Activated CD4-positive, alpha-beta T cell treated with anti-CD3 and anti-CD28 coated beads for 24 hours (primary cell): ENCODE data around the gene PLXNA4.

Source experiments
- DNase-seq, 2 donors: peaks; one replicate each; pipeline ENCODE4 v3.0.0-alpha.2; 2020; ENCODE audit warnings: low read depth in 2 of 2

The PLXNA4 gene

GRCh38 chr7:132504071-132504470, 72.2 kb downstream of the PLXNA4 start:
- DNase-seq: no peak

GRCh38 chr7:132503415-132503814, 72.9 kb downstream of the PLXNA4 start:
- DNase-seq: no peak

DNA sequence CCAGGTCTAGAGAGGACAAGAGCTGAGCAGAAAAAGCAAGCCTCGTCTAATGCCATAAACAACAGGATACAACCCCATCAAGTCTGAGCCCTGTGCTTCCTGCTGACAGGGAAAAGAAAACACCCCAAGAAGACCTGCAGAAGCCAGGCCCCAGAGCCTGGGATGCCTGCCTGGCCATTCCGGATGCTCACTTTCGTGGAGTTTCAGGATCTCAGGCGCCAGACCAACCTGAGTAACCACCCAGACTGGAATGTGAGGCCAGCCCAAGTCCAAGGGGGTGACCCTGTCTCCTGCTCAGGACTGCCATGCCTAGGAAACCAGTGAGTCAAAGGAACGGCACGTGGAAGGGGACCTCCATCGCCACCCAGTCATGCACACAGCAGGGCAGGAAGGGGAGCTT, 74.3 kb downstream of the PLXNA4 start:
- DNase-seq: no peak

DNA sequence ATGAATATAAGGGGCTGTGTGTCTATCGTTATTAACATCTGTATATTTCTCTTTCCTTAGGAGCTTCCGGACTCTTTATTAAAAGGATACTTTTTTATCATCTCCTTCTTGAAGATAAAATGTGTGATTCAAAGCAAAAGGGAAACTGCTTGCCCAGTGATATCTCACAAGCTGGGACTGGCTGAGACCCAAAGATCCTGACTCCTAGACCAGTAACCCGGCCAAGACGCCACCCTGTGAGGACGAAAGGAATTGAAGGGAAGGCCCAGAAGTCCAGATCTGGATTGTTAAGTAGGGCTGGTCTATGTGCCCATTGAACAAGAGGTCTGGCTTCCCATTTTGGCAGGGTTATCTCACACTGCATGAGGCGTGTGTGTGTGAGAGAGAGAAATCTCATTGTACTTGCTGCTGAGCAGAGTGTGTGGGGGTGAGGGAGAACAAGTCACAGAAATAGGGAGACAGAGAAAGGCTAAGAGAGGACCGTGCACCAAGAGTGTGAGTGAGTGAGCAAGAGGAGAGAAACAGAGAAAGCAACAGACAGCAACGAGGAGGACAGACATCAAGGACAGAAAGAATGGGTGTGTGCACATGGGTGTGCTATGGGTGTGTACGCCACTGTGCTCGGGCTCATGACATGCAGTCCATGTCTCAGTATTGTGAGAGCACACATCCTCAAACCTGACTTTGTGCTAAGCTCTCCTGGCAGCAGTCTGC, 75.4 kb downstream of the PLXNA4 start:
- no peak for DNase-seq

DNA sequence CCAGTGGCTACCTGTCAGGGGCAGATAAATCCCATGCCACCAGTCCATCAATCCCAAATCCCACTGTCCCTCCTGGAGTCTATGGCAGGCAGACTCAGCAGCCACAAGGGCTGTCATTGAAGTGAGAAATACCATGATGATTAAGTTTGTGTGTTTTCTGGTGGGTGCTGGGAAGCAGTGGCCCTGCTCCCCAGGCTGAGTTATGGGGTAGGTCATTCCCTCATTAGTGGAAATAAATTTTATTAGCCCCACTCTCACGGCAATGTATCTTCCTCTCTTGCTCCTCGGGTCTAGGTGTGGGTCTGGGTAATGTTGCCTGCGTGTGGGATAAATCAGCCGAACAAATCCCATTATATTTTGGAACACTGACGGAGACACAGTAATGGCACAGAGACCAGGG, 76.8 kb downstream of the PLXNA4 start:
- DNase-seq: no peak

GRCh38 chr7:132499065-132499464, 77.2 kb downstream of the PLXNA4 start:
- DNase-seq: no peak

DNA sequence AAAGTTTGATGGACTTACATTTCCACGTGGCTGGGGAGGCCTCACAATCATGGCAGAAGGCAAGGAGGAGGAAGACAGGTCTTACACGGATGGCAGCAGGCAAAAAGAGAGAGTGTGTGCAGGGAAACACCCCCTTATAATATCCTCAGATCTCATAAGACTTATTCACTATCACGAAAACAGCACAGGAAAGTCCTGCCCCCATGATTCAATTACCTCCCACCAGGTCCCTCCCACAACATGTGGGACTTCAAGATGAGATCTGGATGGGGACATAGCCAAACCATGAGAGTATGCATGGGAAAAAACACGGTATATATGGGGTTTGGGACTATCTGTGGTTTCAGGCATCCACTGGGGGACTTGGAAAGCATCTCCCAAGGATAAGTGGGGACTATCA, 78.0 kb downstream of the PLXNA4 start:
- no peak for DNase-seq

GRCh38 chr7:132497098-132497497, 79.2 kb downstream of the PLXNA4 start:
- DNase-seq: no peak

GRCh38 chr7:132495936-132496335, 80.3 kb downstream of the PLXNA4 start:
- no peak for DNase-seq

DNA sequence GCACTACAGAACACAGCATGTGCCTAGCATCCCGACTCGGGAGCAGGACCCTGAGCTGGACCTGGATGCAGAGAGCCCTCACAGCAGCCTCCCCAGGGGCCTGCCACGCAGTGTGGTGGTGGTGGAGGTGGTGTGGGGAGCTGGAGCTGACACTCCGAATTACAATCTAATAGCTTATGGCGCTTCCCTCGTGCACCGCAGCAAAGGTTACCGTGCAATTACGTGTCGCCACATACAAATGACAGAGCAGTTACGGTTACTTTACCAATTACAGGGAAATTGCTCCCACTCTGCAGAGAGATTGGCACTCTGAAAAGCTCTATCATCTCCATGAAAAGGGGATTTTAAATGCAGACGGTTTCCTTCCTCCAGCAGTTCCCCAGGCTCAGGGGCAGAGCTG, 81.8 kb downstream of the PLXNA4 start:
- DNase-seq: no peak

DNA sequence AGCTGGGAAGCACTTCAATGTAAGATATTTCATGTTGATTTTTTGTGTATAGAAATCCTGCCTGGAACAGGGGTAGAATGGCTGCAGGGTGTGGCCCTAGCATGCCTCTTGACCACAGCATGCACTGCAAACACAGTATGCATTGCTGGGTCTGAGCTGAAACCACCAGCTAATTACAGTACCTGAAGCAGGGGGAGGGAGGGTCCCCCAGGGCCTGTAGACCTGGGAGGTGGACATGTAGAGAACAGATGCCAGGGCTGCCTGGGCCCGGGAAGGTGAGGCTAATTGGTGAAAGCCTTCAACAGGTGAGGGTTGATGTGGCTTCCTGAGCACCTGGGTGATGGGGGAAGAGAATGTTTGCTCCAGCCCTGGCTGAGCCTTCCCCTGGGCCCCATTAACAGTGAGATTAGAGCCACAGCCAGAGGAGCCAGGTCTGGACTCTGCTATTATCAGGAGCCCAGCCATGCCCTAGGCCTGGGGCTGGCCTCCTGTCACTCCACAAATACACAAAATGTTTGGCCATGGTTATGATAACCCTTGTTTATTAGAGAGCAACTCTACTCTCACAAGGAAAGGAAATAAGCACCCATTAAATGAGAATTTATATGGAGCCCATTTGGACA, 83.3 kb downstream of the PLXNA4 start:
- no peak for DNase-seq

DNA sequence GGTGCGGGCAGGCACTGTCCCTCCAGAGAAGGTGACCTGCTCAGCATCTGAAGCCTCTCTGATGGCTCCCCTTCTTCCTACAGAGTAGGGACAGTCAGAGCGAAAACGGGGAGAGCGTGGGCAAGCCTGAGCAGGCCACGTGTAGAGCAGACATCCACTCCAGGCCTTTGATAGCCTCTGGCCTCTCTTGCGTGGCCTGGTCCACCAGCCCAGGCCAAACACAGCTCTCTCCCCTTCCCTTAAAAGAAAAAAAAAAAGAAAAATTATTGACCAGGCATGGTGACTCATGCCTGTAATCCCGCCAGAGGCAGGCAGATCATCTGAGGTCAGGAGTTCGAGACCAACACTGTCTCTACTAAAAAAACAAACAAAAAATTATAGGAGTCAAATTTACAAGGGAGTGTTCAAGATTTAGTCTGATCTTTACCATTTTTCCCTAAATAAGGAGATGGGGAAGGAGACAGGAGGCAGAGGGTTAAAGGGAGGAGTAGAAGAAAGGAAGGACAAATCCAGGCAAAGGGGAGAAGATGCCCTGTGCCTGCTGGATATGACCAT, 84.8 kb downstream of the PLXNA4 start:
- DNase-seq: no peak

GRCh38 chr7:132490474-132490873, 85.8 kb downstream of the PLXNA4 start:
- no peak for DNase-seq

GRCh38 chr7:132489776-132490237, 86.5 kb downstream of the PLXNA4 start:
- DNase-seq: no peak

- DNase-seq: no peak
Observed at GRCh38 chr7:132488634-132489302, 87.5 kb downstream of the PLXNA4 start.

DNA sequence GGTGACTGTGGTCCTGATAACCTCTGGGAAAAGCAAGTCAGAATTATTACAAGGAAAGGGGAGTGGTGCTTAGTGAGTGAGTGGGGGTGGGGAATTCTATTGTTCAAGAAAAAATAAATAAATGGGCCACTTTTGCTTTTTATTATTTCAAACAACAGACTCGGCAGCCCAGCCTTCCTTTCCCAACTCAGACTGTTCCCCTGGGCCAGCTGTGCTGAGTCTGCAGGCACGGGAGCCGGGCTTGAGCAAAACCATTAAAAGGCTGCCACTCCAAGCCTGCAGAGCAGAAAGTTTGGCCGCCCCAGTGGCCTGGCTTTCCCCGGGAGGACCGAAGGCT, 90.0 kb downstream of the PLXNA4 start:
- no peak for DNase-seq

DNA sequence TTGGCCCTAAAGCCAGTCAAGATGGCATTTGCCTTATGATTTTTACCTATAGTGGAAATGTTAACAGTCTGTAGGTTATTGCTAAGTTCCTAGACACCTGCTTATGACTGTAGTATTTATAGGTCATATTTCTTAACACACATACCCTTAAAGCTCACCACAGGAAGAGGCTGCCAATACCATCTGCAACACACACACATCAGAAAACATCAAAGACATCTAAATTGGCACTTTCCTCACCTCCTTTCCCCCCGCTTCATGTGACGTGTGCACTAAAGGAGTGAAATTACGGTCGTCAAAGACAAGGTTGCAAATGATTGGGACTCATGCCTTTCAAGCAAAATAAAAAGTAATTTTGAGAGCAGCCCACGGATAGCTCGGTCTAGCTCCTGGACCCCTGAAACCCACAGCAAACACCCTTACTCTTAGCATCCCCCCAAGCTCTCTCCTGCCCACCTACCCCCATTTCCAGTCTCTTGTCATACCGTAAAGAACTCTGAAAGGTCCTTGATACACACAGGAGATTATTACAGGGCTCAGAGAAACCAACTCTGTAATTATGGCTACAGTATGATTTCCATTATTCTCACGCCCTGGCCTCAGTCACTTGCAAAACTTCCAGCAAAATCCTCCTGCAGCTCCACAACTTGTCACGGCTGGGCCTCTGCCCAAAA, 90.5 kb downstream of the PLXNA4 start:
- no peak for DNase-seq

- DNase-seq: no peak
Observed at GRCh38 chr7:132485136-132485535, 91.1 kb downstream of the PLXNA4 start.

GRCh38 chr7:132482866-132483265, 93.4 kb downstream of the PLXNA4 start:
- no peak for DNase-seq

- no peak for DNase-seq
Observed at GRCh38 chr7:132480534-132480933, 95.7 kb downstream of the PLXNA4 start.

GRCh38 chr7:132476541-132476940, 99.7 kb downstream of the PLXNA4 start:
- no peak for DNase-seq

DNA sequence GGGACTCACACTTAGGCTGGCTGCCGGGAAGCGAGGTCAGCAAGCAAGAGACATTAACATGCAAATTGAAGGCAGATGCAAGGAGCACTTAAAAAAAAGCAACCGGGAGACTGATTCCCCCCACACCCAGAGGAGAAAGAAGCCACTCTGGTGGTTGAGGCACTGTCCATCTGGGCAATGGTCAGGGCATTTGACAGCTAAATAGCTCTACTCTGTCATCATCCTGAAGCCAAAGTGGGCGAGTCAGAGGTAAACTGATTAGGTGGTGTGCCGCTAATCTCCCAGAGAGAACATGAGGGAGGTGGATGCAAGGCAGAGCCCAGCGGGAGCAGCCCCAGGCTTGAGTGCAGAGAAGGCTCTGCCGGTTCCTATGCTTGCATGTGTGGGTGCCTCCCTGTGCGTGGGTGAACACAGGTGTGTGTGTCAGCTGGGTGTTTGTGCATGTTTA, 100.6 kb downstream of the PLXNA4 start:
- DNase-seq: no peak
